HG03571 (cell line): ENCODE results near the gene LYST.
"Not testable (repeated sequence)": the region's sequence is repeated elsewhere in the genome, so short reads cannot be mapped to it uniquely, and the experiment has no call there.

Experiments
- ATAC-seq: cut with Tn5 transposase; IDR thresholded peaks from one replicate; pipeline ENCODE4 v1.9.1; 2021; ENCODE audit not compliant: unreplicated experiment

Gene LYST

GRCh38 chr1:235823684-235824083 is 43.0 kb downstream of the LYST start:
- no peak for ATAC-seq

GRCh38 chr1:235822685-235823084 is 44.0 kb downstream of the LYST start:
- ATAC-seq = no peak

GRCh38 chr1:235821361-235821981 is 45.2 kb downstream of the LYST start:
- ATAC-seq = no peak

DNA sequence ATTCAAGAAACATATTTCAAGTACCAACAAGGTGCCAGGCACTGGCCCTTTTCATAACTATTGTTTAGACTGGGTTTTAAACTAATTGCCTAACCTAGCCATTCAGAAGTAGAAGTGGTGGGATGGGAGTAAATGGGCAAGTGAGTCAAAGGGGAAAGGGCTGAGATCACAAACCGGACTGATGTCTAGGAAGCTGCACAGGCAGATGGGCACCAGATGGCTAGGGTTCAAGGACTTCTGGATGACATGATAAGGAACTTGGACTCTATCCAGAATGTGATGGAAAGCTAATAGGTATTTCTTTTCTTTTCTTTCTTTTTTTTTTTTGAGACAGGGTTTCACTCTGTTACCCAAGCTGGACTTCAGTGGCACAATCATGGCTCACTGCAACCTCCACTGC is 46.6 kb downstream of the LYST start:
- ATAC-seq = no peak

DNA sequence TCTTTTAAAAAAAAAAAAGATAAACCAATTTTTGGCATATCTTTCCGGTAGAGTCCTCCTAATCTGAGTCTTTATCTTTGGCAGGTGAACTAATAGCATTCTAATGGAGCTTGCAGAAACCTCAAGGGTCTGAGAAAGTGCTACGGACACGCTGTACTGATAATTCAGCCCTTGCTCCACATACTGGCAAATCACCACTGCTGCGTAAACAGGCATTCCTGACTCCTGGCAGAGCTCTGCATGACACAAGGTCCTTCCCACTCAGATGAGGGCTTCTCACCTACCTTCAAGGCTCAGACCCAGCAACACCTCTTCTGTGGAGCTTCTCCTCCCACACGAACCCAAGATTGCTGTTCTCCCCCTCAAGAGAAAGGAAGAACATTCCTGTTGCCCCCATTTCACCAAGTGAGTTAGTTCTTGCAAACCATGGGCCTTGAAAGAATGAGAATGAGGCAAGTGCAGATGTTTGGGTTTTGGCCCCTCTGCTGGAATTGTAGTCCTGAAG is 48.0 kb downstream of the LYST start:
- no peak for ATAC-seq

GRCh38 chr1:235817101-235817728 is 49.5 kb downstream of the LYST start:
- no peak for ATAC-seq

DNA sequence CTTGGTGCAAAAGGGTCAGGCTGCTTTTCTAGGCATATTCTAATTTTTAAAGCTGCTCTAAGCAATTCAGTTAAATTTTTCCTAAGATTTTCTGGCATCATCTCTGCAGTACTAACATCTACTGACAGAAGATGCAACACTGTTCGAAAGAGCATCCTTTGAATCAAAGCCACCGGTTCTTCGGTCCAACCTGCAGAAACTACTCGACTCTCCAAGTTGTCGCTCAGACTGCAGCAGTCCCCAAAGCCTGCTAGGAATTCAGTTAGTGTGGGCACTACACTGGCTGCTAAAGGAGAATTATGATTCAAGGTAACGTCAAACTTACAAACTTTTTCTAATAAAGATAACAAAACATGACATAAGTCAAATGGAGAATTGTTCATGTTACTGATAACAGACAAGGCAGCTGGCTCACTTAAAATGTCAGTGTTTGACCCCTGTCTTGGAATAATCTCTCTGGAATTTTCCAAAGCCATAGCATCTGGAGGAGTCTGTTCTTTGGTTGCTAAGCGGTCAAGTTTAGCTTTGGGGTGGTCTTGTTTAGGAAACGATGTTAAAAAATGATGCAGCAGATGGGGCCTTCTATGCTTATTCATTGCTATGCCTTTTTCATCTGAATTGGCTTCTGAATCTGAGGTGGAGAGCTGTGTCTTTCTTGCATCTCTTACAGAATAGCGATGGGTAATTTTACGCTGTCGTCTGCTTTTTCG is 56.9 kb downstream of the LYST start:
- no peak for ATAC-seq

- ATAC-seq = no peak
Measured at GRCh38 chr1:235808223-235808622, 58.5 kb downstream of the LYST start.

DNA sequence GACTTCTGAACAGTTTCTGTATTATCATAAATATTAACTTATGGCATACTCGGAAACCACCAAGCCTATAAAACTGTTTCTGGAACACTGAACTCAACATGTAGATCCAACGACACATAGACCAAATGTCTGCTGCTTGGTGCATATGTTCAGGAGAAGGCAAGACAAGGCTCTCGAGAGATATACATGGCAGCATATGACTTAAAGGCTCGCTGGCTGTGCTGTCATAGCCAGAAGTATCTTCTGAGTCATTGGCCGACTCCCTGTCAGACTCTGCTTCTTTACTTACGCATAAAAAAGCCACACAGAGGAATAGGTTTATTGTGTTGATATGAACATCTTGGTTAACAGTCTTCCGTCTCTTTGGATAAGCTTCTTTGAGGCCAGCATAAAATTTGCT is 60.6 kb downstream of the LYST start:
- no peak for ATAC-seq

GRCh38 chr1:235802573-235803346 is 63.9 kb downstream of the LYST start:
- ATAC-seq = no peak

DNA sequence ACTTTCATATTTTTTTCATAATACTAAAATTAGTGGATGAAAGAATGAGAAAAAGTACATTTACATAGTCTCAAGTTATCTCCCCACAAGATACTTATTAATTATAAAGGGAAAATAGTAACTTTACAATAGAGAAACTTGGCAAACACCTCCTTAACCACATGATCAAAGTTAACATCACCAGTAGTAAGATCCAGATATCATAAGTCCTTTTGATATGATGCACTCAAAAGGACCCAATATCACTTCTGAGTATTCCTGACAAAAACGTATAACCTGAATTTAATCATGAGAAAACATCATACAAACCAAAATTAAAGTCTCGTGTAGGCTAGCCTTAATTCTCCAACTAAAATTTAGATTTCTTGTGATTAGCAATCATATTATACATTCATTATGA is 67.4 kb downstream of the LYST start:
- no peak for ATAC-seq

DNA sequence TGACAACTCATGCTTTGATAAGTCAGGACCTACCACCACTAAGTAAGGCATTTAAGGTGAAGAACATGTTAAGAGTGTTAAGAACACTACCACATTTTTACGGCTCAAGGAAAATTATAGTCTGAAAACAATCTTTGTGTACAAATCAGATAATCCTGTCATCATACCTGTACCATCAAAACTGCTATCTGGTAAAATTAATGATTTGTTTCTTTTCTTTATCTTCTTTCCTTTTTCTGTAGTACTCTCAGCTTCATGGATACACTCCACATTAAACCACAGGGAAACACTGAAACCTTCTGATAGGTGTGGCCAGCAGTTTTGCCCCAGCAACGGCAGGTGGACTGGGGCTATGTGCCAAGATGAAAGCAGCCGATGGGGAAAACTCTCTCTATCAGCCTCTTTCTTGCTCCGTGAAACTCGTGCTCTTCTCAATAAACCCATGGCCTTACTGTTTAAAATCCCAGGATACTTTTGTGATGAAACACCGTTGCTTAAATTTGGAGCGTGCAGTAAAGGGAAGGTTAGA is 75.1 kb downstream of the LYST start:
- no peak for ATAC-seq

DNA sequence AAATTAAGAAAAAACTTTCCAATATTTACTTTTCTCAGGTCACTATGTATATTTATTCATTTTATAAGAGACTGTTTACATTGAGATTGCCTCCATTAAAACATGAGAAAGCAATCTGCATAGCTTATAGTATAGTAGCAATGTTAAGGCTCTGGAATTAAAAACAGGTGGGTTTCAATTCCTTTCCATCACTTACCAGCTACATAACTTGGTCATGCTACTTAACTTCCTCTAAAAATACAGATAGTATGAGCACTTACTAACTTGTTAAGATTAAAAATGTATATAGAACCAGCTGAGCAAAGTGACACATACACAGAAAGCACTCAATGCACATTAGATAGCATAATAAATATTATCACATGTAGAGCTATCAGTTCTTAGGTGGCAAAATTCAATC is 76.6 kb downstream of the LYST start:
- ATAC-seq = no peak

DNA sequence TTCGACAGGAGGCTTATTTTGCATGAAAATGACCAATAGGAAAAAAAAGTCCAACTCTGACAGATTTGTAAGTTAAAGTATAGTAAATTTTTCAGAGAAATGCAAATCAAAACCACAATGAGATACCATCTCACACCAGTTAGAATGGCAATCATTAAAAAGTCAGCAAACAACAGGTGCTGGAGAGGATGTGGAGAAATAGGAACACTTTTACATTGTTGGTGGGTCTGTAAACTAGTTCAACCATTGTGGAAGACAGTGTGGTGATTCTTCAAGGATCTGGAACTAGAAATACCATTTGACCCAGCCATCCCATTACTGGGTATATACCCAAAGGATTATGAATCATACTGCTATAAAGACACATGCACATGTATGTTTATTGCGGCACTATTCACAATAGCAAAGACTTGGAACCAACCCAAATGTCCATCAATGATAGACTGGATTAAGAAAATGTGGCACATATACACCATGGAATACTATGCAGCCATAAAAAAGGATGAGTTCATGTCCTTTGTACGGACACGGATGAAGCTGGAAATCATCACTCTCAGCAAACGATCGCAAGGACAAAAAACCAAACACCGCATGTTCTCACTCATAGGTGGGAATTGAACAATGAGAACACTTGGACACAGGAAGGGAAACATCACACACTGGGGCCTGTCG is 80.3 kb downstream of the LYST start:
- not testable (repeated sequence) for ATAC-seq

DNA sequence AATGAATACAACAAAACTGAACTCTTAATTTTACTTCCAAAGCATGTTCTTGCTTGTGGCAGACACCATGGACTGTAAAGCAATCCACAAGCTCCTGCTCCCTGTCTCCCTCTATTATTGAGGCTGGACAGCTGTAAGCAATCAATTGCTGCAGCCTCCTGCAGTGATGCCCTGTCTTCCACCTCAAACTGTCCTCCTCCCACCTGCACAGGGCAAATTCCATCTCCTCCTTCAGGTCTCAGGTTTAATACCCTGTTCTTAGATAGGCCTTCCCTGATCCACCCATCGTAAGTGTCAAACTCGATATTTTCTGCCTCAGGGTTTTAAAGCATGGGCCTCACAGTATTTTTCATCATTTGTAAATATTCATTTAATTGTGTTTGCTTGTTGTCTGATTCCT is 81.8 kb downstream of the LYST start:
- no peak for ATAC-seq

DNA sequence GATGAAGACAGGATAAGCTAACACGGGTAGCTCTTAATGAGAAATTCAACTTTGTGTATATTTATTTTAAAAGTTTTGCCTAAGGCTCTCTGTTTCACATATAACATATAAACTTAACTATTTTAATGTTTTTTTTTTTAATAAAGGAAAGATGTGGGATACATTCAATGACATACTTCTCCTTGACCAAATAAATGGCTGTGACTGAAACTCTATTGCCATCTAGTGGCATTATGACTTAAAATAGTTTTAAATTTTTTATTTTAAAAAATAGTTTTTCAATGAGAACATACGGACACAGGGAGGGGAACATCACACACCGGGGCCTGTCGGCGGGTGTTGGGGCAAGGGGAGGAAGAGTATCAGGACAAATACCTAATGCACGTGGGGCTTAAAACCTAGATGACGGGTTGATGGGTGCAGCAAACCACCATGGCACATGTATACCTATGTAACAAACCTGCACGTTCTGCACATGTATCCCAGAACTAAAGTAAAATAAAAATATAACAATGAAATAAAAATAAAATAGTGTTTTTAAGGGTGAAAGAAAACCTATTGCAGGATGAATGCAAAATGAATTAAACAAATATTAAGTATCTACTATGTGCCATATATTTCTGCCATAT is 83.4 kb downstream of the LYST start:
- no peak for ATAC-seq

DNA sequence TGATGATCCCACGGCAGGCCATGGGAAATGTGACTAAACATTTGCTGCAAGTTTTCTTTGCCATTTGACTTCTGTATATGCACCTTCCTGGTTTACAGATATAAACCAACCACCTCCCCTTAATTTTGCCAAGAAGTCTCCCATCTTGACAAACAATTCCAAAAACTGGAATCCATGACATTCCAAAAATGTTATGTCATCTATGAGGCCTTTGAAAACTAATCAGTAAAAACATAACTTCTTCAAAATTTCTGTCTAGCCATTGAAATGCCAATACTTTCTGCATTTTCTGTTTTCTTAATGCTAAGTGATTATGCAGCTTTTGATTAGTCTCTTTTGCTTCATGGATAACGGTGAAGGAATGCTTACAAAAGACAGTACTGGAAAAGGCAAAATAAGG is 84.1 kb downstream of the LYST start:
- ATAC-seq = no peak

GRCh38 chr1:235781807-235782206 is 84.9 kb downstream of the LYST start:
- no peak for ATAC-seq

DNA sequence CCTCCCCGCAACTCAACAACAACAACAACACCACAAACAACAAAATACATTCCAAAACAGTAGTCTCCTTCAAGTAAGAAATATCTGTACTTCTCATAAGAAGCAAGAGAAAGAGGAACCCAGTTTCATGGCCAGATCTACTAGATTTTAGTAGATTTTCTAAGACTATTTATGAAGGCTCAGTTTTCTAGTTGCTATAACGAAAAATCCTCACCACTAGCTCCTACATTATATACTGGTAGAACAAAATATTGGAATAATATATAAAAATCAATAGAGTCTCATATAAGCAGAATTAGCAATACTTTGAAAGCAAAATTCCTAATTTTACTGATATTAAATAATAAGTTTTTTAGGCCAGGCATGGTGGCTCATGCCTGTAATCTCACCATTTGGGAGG is 86.9 kb downstream of the LYST start:
- ATAC-seq = no peak

GRCh38 chr1:235776396-235776795 is 90.3 kb downstream of the LYST start:
- ATAC-seq = no peak
